22Rv1 (cell line): ENCODE measurements around the gene WDFY4.

Experiments
- CTCF ChIP-seq: fragments of 450-650 bp; IDR thresholded peaks from 2 replicates; pipeline ENCODE4 v1.5.1; 2017; ENCODE audit warnings: mild to moderate bottlenecking
- ZFX ChIP-seq: fragments of 450-650 bp; IDR thresholded peaks from 2 replicates; pipeline ENCODE4 v1.6.1; 2017; ENCODE audit warnings: antibody characterized with exemption, borderline replicate concordance

GRCh38 chr10:48684463-48684791 lies 246 bp upstream of the WDFY4 start:
- TF ChIP-seq CTCF (no peak), ZFX (no peak)
